Thymus (tissue), 11 donors: ENCODE measurements around the gene MFSD6. TPM values are rescaled to one million over a fixed set of nuclear protein-coding genes. Genes with fewer than 3 reads are reported as not detected.

Experiments
- DNase-seq, 9 donors: peaks; one replicate each; pipeline ENCODE4 v3.0.0-alpha.2; 2013; ENCODE audit warnings: low spot score in 9 of 9, low read depth in 6 of 9, missing footprints in 1 of 9
- H3K27ac ChIP-seq, 2 donors: one replicate each; pipeline ENCODE4 v1.5.1; 2013; ENCODE audit warnings: control low read depth in 1 of 2, low read depth in 1 of 2, low read length in 1 of 2, mild to moderate bottlenecking in 1 of 2, moderate library complexity in 1 of 2
- H3K27me3 ChIP-seq, 2 donors: one replicate each; pipeline ENCODE4 v1.5.1; 2013; ENCODE audit warnings: low read length in 1 of 2; ENCODE audit not compliant: control insufficient read depth in 2 of 2, insufficient read depth in 1 of 2
- H3K36me3 ChIP-seq, 2 donors: one replicate each; pipeline ENCODE4 v1.5.1; 2013; ENCODE audit warnings: low read length in 1 of 2, mild to moderate bottlenecking in 1 of 2, moderate library complexity in 1 of 2; ENCODE audit not compliant: control insufficient read depth in 2 of 2, insufficient read depth in 2 of 2
- H3K4me1 ChIP-seq, 2 donors: one replicate each; pipeline ENCODE4 v1.5.1; 2013; ENCODE audit warnings: low read length in 2 of 2; ENCODE audit not compliant: control insufficient read depth in 2 of 2, insufficient read depth in 2 of 2
- H3K4me3 ChIP-seq, 2 donors: one replicate each; pipeline ENCODE4 v1.5.1; 2013; ENCODE audit warnings: low read length in 2 of 2, control low read depth in 1 of 2, mild to moderate bottlenecking in 1 of 2
- H3K9me3 ChIP-seq, 2 donors: one replicate each; pipeline ENCODE4 v1.5.1; 2013; ENCODE audit warnings: low read length in 1 of 2, mild to moderate bottlenecking in 1 of 2; ENCODE audit not compliant: control insufficient read depth in 2 of 2, insufficient read depth in 1 of 2
- WGBS: extraction: QIAGEN DNeasy Blood & Tissue Kit; methylation state at CpG from one replicate; pipeline ENCODE4 v1.1.7; 2013; 5-methylcytosine and 5-hydroxymethylcytosine counted together
- polyA plus RNA-seq: library from polyadenylated mRNA; stranded (reverse); fragments of 200-250 nt; gene quantifications from one replicate; pipeline ENCODE4 v1.2.3, GENCODE V29; 2013
- total RNA-seq: library from RNA; stranded (reverse); fragments of 120-200 nt; gene quantifications from one replicate; pipeline ENCODE4 v1.2.4, GENCODE V29; 2013
- donor health status: healthy.

Gene MFSD6
- total and polyA plus RNA-seq, 2 donors = 11.7 to 16.3 TPM

- no peak for DNase-seq
- WGBS = 97% methylated on average over 11 of the region's 11 CpGs
- Histone ChIP-seq H3K36me3 (no peaks in the 10 kb centered on the region), H3K4me3 (no peak overlapping the region), H3K27me3 (no peaks in the 10 kb centered on the region), H3K27ac (no peak overlapping the region), H3K4me1 (no peaks in the 10 kb centered on the region), H3K9me3 (no peaks in the 10 kb centered on the region)
Measured at GRCh38 chr2:190366248-190366753, 41.9 kb upstream of the MFSD6 start.

DNA sequence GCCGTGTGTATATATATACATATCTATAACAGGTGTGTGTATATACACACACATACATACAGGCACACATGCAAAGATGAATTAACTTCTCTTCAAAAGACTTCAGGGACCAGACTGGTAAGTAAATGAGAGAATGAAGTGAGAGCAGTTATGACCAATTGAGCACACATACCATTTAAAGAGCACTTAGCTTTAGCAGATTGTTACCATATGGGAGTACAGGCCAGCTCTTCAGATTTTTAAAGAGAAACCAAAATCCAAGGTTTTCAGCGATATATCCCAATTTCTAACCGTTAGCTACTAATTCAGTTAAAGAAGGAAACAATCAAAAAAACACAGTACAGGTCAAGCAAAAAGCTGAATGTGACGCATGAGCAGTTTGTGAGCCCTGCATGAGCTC lies 41.1 kb upstream of the MFSD6 start:
- Histone ChIP-seq H3K27me3 (no peaks in the 10 kb centered on the region), H3K4me3 (no peak overlapping the region), H3K36me3 (no peaks in the 10 kb centered on the region), H3K9me3 (no peaks in the 10 kb centered on the region), H3K27ac (no peak overlapping the region), H3K4me1 (no peaks in the 10 kb centered on the region)
- no peak for DNase-seq
- over 99% methylated on average over 4 of the region's 4 CpGs for WGBS

DNA sequence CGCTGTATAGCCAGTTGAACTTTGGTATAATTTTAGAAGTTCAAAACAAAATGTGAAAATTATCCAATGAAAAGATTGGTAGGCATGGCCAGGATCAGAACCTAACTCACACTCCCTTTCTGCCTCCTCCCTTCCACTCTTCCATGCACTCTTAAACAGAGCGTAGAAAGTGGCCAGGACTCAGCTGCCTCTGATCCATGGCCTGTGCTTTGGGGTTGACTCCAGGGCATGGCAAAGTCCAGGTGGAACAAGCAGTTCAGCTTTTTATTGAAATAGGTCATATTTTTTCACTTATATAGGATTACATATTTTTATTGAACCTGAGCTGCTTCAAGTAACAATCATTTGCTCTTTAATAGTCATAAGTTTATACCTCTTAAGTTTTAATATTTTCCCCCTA lies 38.5 kb upstream of the MFSD6 start:
- H3K36me3 ChIP-seq = no peaks in the 10 kb centered on the region

DNA sequence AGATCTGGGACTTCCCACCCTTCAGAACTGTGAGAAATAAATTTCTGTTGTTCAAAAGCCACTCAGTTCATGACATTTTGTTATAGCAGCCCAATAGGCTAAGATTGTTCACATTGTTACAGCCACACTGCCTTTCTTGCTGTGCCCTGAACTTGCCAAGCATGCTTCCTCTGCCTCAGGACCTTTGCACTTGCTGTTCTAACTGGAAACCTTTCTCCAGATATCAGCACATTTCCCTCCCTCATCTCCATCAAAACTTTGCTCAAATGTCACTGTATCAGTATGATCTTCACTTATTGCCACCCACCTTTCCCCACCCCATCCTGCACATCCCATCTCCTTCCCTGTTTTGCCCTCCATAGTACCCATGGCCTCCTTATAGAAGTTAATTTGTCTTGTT lies 32.1 kb upstream of the MFSD6 start:
- H3K4me3 ChIP-seq = no peak overlapping the region
- no peaks in the 10 kb centered on the region for H3K9me3 ChIP-seq
- DNase-seq = no peak
- H3K36me3 ChIP-seq = no peaks in the 10 kb centered on the region
- H3K27me3 ChIP-seq = no peaks in the 10 kb centered on the region
- H3K4me1 ChIP-seq = no peaks in the 10 kb centered on the region
- H3K27ac ChIP-seq = no peak overlapping the region

More for the DNA sequence above, 38.5 kb upstream of the MFSD6 start:
- DNase-seq = no peak
- H3K27me3 ChIP-seq = no peaks in the 10 kb centered on the region
- H3K27ac ChIP-seq = no peak overlapping the region
- WGBS = 98% methylated on average over 2 of the region's 2 CpGs
- no peaks in the 10 kb centered on the region for H3K4me1 ChIP-seq
- H3K9me3 ChIP-seq = no peaks in the 10 kb centered on the region
- no peak overlapping the region for H3K4me3 ChIP-seq

- Histone ChIP-seq H3K4me3 (no peak overlapping the region), H3K27ac (no peak overlapping the region), H3K9me3 (no peaks in the 10 kb centered on the region), H3K4me1 (no peaks in the 10 kb centered on the region), H3K36me3 (no peaks in the 10 kb centered on the region), H3K27me3 (no peaks in the 10 kb centered on the region)
- DNase-seq = no peak
- 82% methylated on average over 3 of the region's 3 CpGs for WGBS
Measured at GRCh38 chr2:190376591-190377245, 31.4 kb upstream of the MFSD6 start.

DNA sequence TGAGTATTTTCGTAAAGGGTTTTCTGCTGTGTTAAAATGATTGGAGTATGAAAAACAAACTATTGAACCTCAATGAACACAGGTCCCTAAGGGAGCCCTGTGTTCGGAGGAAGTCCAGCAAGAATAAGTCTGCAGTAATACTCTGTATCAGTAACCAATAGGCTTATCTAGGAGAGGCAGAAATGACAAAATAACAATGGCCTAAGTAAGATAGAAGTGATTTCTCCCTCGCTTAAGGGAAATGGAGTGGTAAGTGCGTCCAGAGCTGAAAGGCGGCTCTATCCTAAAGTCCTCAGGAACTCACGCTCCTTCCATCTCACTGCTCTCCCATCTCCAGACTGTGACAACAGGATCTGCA lies 29.3 kb upstream of the MFSD6 start:
- H3K9me3 ChIP-seq = no peaks in the 10 kb centered on the region
- H3K36me3 ChIP-seq = no peaks in the 10 kb centered on the region
- peaks cover 0 to 3% of the 10 kb centered on the region in 2 donors for H3K4me1 ChIP-seq
- no peak overlapping the region for H3K4me3 ChIP-seq
- H3K27ac ChIP-seq = no peak overlapping the region
- no peaks in the 10 kb centered on the region for H3K27me3 ChIP-seq
- WGBS = 97% methylated on average over 6 of the region's 6 CpGs
- DNase-seq = no peak

GRCh38 chr2:190379249-190379964 lies 28.7 kb upstream of the MFSD6 start:
- Histone ChIP-seq H3K4me3 (no peak overlapping the region), H3K9me3 (no peaks in the 10 kb centered on the region), H3K36me3 (no peaks in the 10 kb centered on the region), H3K4me1 (peaks cover 0 to 3% of the 10 kb centered on the region in 2 donors), H3K27me3 (no peaks in the 10 kb centered on the region), H3K27ac (no peak overlapping the region)
- no peak for DNase-seq
- WGBS = 98% methylated on average over 10 of the region's 10 CpGs

- Histone ChIP-seq H3K4me3 (no peak overlapping the region), H3K27me3 (no peaks in the 10 kb centered on the region), H3K4me1 (peaks cover 0 to 3% of the 10 kb centered on the region in 2 donors), H3K27ac (no peak overlapping the region), H3K9me3 (no peaks in the 10 kb centered on the region), H3K36me3 (no peaks in the 10 kb centered on the region)
- no peak for DNase-seq
- WGBS = 77% methylated on average over 5 of the region's 5 CpGs
Measured at GRCh38 chr2:190380962-190381412, 27.2 kb upstream of the MFSD6 start.

DNA sequence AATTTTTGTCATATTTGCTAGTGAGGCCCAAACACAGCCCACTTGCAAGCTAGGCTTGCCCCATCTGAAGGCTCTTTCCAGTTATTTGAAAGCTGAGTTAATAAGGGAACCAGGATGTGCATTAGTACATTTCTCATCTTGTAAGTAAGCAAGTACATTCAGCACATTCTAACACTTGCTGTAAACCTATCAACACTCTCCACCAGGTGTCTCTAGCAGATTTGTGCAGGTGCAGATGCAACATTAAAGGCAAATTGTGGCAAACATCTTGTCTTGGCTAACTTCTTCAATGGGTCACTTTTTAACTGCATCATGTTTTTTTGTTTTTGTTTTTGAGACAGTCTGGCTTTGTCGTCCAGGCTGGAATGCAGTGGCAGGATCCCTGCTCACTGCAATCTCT lies 25.3 kb upstream of the MFSD6 start:
- H3K9me3 ChIP-seq = no peaks in the 10 kb centered on the region
- peak in 8 of 9 donors; percentile 50 to 85 (median 55) for DNase-seq
- no peaks in the 10 kb centered on the region for H3K27me3 ChIP-seq
- no peaks in the 10 kb centered on the region for H3K36me3 ChIP-seq
- H3K4me1 ChIP-seq = peaks cover 0 to 3% of the 10 kb centered on the region in 2 donors
- 79% methylated on average over 1 of the region's 1 CpG for WGBS
- no peak overlapping the region for H3K27ac ChIP-seq
- no peak overlapping the region for H3K4me3 ChIP-seq
